HS-5 (cell line): Measurements from ENCODE around the gene PNMA1.

Experiments
- DNase-seq: peaks from one replicate; pipeline ENCODE4 v3.0.0-alpha.2; 2012; ENCODE audit warnings: low read depth

The PNMA1 gene

GRCh38 chr14:73736842-73737241, 22.7 kb upstream of the PNMA1 start:
- DNase-seq = no peak

- no peak for DNase-seq
Observed at GRCh38 chr14:73732006-73732405, 17.8 kb upstream of the PNMA1 start.

DNA sequence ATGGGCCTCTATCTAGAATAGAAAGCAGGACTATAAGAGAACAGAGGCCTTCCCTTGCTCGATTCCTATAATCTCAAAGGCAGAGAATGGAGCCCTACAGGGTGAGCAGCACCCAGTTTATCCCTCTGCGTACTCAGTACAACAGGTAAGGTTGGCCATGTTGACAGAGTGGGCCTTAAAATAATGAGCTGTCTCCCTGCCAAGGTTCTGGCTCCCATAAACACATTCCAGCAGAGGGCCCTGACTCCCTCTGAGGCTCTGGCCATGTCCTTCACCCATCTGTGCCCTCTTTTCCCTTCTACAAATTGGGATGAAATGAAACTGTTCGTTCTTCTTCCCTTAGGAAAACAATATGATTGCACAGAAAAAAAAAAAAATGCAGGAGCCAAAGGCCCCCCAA, 16.9 kb upstream of the PNMA1 start:
- DNase-seq = no peak

GRCh38 chr14:73729556-73730265, 15.5 kb upstream of the PNMA1 start:
- no peak for DNase-seq

DNA sequence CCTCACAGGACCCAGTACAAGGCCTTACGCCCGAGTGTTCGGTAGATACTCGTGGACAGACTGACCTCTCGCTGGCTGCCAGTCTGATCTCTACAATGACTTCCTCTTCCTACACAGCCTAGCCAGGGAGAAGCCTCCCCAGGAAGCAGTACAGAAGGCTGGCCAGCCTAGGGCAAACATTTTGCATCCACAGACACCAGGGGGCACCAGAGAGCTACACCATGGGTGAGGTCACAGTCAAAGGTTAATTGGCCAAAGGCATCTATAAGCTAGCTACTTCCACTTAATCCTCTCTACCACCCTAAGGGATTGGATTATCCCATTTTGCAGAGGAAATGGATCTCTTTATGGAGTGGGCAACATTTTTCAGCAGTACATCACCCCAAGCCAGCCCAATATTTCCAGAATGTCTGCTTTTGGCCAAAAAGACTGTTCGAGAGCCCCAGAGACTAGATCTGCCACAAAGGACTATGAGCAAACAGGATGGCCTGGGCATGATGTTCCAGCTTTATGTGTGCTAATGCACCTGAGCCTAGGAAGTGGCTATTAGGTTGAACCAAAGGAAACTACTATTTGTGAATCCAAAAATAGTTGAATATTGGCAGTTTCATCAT, 14.6 kb upstream of the PNMA1 start:
- no peak for DNase-seq

- no peak for DNase-seq
Observed at GRCh38 chr14:73727166-73727565, 13.0 kb upstream of the PNMA1 start.

DNA sequence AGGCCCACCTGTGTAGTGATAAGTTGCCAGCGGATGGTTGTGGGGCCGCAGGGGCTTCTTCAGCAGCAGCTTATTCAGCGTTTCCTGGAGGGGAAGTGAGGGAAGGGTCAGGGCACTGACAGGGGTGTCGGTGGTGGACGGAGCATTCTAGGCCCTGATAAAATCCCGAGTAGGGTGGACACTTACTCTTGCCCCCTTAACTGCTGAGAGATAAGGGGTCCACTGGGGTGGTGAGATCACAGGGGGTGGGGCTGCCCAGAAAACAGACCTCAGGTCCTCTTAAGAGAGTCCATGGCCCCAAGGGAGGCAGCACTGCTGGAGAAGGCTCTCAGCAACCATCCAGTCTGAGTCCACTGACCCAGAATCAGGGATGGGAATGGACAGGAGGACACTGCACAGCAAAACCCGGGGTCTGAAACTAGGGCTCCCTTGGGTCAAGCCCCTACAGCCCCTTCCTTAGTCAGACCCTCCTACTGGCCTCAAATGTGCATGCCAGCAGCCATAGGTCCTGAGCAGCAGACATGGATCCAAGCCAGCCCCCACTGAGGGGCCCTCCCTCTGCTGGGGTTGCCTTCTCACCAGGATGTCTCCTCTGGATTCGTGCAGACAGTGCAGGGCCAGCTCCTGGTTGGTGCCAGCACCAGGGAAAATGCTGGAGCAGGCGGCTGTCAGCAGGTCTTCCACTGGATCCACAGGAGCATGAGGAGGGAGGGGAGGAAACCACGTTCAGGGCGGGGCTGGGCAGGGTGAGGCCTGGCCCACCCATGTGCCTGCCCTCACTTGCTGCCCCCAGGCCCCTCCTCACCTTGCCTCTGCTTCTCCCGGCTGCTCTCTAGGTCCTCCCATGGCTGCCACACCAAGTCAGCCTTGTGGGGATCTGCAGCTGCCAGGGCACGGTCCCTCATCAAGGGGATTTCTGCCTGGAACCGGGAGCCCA, 12.1 kb upstream of the PNMA1 start:
- no peak for DNase-seq

- DNase-seq = no peak
Observed at GRCh38 chr14:73725116-73726024, 11.2 kb upstream of the PNMA1 start.

- DNase-seq = no peak
Observed at GRCh38 chr14:73724696-73725095, 10.5 kb upstream of the PNMA1 start.

- DNase-seq = peak; percentile 95
Observed at GRCh38 chr14:73723797-73724661, 9.8 kb upstream of the PNMA1 start.

GRCh38 chr14:73723406-73723796, 9.2 kb upstream of the PNMA1 start:
- DNase-seq = no peak

DNA sequence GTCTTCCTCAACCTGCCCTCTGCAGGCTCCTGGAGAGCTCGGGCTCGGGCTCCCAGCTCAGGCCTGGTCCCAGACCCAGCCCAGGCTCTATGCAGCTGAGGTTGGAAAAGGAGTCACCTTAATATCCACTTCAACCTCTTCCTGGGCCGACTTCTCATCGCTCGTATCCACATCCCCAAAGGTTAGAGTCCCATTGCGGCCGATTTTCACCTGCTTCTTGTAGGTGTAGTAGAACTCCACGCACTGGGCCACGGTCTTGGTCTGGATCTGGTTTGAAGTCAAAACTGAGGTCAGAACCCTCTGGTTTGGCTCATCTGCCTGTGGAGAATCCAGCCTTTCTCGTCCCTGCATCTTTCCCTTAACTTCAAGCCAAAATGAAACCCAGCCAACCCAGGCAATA, 8.4 kb upstream of the PNMA1 start:
- no peak for DNase-seq

DNA sequence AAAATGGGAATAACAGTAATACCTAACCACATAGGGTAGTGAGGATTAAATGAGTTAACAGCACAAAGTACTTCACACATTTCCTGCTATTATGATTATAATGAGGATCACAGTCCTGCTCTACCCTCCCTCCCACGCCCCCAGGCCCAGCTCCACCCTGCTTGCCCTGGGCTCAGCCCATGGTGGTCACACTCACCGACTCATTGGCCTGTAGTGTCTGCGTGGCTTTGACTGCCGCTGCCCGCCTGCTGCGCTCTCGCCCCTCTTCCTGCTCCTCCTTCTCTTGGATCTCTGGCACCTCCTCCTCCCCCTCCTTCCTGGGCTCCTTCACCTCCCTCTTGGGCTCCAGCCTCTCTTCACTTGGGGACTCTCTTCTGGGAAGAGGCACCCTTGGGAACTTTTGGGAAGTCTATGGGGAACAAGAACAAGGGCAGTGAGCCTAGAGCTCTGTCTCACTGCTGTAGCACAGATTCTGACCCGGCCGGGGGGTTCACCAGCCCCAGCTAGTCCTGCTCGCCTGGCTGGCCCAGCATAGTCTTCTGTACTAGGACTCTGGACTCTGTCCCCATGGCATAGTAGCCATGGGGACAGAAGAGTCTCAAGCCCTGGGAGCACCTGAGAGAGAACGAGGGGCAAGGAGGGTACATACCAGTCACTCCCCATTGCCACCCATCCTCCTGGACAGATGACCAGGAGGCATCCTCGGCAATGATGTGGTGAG, 7.1 kb upstream of the PNMA1 start:
- DNase-seq = no peak

DNA sequence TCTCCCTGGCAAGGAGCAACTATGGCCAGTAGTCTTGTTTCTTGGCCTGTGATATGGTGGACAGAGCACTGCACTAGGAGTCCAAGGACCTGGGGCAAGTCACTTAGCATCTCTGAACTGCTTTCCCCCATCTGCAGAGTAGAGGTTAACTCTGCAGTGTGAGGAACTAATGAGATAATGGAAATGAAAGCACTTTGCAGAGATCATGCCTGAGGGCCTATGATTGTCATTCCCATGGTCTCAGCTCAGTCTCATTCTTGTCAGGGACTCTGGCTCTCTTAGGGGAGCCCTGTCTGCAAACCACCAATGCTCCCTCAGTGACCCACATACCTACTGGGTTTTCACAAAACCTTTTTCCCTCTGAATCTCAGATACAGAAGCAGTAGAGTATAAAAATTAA, 6.5 kb upstream of the PNMA1 start:
- DNase-seq = no peak

DNA sequence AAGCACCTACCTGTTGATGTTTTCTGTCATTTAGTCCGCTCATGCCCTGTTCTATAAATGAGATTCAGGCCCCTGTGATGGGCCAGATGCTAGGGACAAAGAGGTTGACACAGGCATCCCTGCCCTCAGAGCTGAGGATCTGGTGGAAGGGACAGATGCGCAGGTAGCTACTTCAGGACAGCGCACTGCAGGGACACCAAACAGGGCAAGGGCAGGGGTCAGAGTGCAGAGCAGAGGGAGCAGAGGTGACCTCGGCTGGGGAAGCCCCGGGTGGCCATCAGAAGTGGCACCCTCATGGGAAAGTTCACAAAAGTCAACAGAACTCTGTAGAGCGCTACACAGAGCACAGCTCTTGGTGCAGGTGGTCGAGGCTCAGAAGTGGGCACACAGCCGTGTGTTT, 5.6 kb upstream of the PNMA1 start:
- DNase-seq = no peak

GRCh38 chr14:73719361-73719760, 5.2 kb upstream of the PNMA1 start:
- no peak for DNase-seq

DNA sequence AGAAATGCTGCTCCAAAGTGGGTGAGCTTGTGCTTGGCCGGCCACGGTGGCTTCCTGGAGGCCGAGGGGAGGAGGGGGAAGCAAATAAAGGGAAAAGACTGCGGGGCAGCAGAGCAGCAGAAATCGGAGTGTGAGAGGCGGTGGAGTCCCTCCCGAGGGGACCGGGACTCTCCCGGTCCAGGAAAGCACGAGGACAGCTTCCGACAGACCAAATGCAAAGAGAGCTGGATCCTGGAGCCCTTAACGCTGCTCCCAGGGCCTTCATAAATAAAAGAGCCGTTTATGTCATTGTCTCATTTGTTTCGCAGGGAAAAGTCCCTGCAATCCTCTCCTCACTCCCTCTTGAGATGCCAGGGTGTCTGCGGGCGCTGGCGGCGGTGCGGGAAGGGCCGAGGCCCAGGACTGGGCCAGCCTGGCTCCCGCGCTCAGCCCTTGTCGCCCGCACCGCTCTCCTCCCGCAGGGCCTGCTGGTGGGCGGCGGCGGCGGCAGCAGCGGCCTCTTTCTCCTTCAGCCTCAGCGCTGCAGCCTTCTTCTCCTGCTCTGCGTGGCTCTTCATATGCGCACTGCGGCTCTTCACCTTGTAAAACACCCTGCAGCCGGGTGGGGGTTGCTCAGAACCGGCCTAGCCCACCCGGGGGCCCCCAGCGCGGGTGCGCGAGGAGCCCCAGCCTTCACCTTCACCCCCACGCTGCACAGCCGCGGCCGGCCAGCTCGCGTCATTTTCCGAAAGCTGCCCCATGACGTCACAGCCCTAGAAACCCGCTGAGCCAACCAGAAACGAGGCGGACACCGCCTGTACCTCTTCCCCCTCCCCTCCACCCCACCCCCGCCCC, 4.5 kb upstream of the PNMA1 start:
- DNase-seq = no peak

DNA sequence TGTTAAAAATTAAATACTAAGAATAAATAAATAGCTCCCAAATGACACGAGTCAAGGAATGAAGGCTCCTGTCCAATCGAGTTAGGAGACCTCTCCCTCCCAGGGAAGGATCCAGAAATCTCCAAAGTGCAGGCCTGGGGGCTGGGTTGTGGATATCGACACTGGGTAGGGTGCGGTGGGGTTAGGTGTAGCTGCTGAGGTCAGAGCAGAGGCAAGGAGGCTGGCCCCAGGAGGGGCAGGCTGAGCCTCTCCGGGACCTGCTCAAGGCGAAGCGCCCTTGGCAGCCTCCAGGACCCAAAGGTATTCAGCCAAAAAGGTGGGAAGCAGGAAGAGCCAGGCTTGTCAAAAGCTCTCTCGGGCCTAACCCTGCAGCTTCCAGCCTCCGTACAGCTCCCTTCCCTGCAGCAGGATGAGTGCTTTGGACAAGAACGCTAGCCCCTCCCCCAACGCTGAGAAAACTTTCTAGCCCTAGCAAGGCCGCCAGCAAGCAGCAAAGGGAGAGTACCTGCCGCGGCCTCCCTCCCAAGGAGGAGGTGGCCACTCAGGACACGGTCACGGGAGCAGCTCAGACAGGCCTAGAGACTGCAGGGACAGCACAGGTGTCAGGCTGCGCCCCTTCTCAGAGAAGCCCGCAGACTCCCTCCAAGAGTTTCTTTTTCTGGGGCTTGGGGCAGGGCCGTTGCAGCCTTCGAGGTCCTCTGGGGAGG, 3.7 kb upstream of the PNMA1 start:
- no peak for DNase-seq

DNA sequence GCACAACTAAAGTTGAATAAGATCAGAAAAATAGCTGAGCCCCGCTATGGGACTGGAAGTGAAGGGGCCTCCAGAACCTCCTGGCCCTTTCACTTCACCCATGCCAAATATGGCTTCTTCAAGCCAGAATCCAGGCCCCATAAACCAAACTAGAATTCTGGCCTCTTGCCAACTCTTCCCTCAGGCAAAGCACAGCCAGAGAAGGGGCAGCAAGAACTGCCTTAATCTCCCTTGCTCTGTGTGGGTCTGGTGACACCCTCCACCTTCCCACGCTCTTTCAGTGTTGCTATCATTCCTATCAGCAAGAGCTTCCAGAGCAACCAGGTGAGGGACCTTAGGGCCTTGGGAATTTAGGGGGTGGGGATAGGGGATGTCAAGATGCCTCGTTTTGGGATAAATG, 3.1 kb upstream of the PNMA1 start:
- no peak for DNase-seq
